ENCODE measurements around the gene SLC35F3. TPM values are rescaled to one million over a fixed set of nuclear protein-coding genes. Genes with fewer than 3 reads are reported as not detected.

SLC35F3 gene
- total RNA-seq, 1 experiment from 2014 or later, result 3.3 TPM

DNA sequence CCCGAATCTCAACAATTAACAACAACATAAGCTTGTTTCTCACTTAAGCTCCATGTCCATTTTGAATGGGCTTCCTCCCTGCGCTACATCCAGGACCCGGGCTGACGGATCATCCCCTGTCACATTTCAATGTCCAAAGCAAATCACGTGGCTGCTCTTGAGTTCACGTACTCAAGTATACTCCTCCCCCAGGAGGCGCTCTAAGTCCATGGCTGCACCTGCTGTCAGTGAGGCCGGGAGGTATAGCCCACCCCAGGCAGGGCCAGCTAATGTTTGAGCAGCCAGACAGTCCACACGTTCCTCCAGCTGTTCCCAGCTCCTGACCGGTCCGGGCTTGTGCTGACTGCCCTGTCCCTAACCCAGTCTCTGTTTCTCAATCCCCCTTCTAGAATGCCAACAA, 220.8 kb downstream of the SLC35F3 start:
- no TSS peak for BruUV-seq (replicated peaks)
- no peak overlapping the region for H3K27ac Mint-ChIP-seq (ENCODE audit: low read depth, unreplicated experiment)
- no peaks in the 10 kb centered on the region for H3K36me3 Mint-ChIP-seq (ENCODE audit: insufficient read depth, unreplicated experiment)
- peak; percentile 79 for DNase-seq (ENCODE audit: unreplicated experiment)
- intact Hi-C loops (cut with micrococcal nuclease), result loop anchor here (1.0 to 2.0 kb wide), 2 partner anchors 30 to 201 kb away; no protein-coding TSS in a partner anchor
- H3K4me1 Mint-ChIP-seq (ENCODE audit: insufficient read depth, unreplicated experiment), result no peaks in the 10 kb centered on the region
- CTCF ChIA-PET, result interaction anchor here (0.6 to 20.7 kb wide), 22 partner anchors 8 to 971 kb away, joined by 3 to 506 read pairs (median 4); no protein-coding TSS in a partner anchor
- TF ChIP-seq, protein P1, sequence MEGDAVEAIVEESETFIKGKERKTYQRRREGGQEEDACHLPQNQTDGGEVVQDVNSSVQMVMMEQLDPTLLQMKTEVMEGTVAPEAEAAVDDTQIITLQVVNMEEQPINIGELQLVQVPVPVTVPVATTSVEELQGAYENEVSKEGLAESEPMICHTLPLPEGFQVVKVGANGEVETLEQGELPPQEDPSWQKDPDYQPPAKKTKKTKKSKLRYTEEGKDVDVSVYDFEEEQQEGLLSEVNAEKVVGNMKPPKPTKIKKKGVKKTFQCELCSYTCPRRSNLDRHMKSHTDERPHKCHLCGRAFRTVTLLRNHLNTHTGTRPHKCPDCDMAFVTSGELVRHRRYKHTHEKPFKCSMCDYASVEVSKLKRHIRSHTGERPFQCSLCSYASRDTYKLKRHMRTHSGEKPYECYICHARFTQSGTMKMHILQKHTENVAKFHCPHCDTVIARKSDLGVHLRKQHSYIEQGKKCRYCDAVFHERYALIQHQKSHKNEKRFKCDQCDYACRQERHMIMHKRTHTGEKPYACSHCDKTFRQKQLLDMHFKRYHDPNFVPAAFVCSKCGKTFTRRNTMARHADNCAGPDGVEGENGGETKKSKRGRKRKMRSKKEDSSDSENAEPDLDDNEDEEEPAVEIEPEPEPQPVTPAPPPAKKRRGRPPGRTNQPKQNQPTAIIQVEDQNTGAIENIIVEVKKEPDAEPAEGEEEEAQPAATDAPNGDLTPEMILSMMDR (IDR thresholded peaks at IDR 0.05; ENCODE audit: unreplicated experiment), result peak; percentile 64
- no peaks in the 10 kb centered on the region for H3K27me3 Mint-ChIP-seq (ENCODE audit: insufficient read depth, unreplicated experiment)
- H3K9me3 Mint-ChIP-seq (ENCODE audit: unreplicated experiment), result no peaks in the 10 kb centered on the region
- POLR2A ChIA-PET, result interaction anchor here (1.0 to 1.6 kb wide), 4 partner anchors 8 to 248 kb away, joined by 4 to 6 read pairs (median 4); partner anchors contain the start of gene COA6
- H3K4me3 Mint-ChIP-seq (ENCODE audit: unreplicated experiment), result no peak overlapping the region

DNA sequence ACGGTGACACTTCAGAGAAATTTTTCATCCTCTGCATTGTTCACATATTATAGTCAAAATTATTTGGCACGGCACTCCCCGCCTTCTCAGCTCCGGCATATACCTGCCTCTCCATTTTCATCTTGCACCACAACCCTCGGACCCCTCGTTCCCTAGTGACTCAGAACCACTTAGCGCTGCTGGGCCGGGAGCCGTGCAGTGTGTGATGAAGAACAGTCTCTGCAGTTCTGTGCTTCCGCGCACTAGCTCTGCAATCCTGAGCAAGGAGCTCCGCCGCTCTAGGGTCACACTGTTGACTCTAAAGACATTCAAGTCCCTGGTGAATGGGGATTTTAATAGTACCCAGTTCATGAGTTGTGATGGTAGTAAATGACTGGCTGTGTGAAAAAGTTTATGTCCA, 221.2 kb downstream of the SLC35F3 start:
- H3K27me3 Mint-ChIP-seq (ENCODE audit: insufficient read depth, unreplicated experiment), result no peaks in the 10 kb centered on the region
- TF ChIP-seq, protein P1 (IDR thresholded peaks at IDR 0.05; ENCODE audit: unreplicated experiment), result no peak
- H3K9me3 Mint-ChIP-seq (ENCODE audit: unreplicated experiment), result no peaks in the 10 kb centered on the region
- H3K27ac Mint-ChIP-seq (ENCODE audit: low read depth, unreplicated experiment), result no peak overlapping the region
- ChIA-PET CTCF (interaction anchor here (0.6 to 20.7 kb wide), 19 partner anchors 10 to 764 kb away, joined by 3 to 506 read pairs (median 5); no protein-coding TSS in a partner anchor), POLR2A (interaction anchor here (0.6 to 1.3 kb wide), 5 partner anchors 11 to 248 kb away, joined by 3 to 5 read pairs (median 3); partner anchors contain the start of gene COA6)
- no peak for DNase-seq (ENCODE audit: unreplicated experiment)
- no peaks in the 10 kb centered on the region for H3K4me1 Mint-ChIP-seq (ENCODE audit: insufficient read depth, unreplicated experiment)
- no peaks in the 10 kb centered on the region for H3K36me3 Mint-ChIP-seq (ENCODE audit: insufficient read depth, unreplicated experiment)
- no TSS peak for BruUV-seq (replicated peaks)
- intact Hi-C loops (cut with micrococcal nuclease), result loop anchor here (1.0 to 2.0 kb wide), 2 partner anchors 29 to 201 kb away; no protein-coding TSS in a partner anchor
- no peak overlapping the region for H3K4me3 Mint-ChIP-seq (ENCODE audit: unreplicated experiment)

GRCh38 chr1:234127026-234127671, 222.7 kb downstream of the SLC35F3 start:
- CTCF ChIA-PET, result interaction anchor here (0.5 to 20.7 kb wide), 12 partner anchors 12 to 734 kb away, joined by 3 to 506 read pairs (median 5); no protein-coding TSS in a partner anchor

DNA sequence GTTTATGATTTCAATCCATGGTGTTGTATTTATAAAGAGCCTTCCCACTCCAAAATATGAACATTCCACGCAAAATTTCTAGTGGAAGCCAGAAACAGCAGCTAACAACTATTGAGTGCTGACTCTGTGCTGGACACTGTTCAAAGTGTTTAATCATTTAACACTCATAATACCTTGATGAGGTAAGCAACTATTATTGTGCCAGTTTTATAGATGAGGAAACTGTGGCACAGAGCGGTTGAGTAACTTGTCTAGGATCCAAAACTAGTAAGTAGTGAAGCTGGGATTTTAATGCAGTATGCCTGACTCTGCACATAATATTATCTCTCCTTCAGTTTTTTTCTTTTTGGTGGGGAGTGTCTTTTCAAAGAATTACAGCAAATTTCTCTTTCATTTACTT, 228.3 kb downstream of the SLC35F3 start:
- H3K9me3 Mint-ChIP-seq (ENCODE audit: unreplicated experiment), result no peaks in the 10 kb centered on the region
- H3K4me3 Mint-ChIP-seq (ENCODE audit: unreplicated experiment), result no peak overlapping the region
- no peaks in the 10 kb centered on the region for H3K36me3 Mint-ChIP-seq (ENCODE audit: insufficient read depth, unreplicated experiment)
- H3K4me1 Mint-ChIP-seq (ENCODE audit: insufficient read depth, unreplicated experiment), result peaks cover 15% of the 10 kb centered on the region
- BruUV-seq (replicated peaks), result no TSS peak
- ChIA-PET POLR2A (interaction anchor here (0.7 to 3.5 kb wide), 16 partner anchors 8 to 620 kb away, joined by 3 to 29 read pairs (median 3); partner anchors contain the start of gene COA6), CTCF (interaction anchor here (0.6 to 1.9 kb wide), 16 partner anchors 8 to 824 kb away, joined by 3 to 17 read pairs (median 4); no protein-coding TSS in a partner anchor)
- peak; percentile 86 for DNase-seq (ENCODE audit: unreplicated experiment)
- intact Hi-C loops (cut with micrococcal nuclease), result no loop called here
- no peaks in the 10 kb centered on the region for H3K27me3 Mint-ChIP-seq (ENCODE audit: insufficient read depth, unreplicated experiment)
- TF ChIP-seq, protein P1 (IDR thresholded peaks at IDR 0.05; ENCODE audit: unreplicated experiment), result no peak
- H3K27ac Mint-ChIP-seq (ENCODE audit: low read depth, unreplicated experiment), result no peak overlapping the region

More at GRCh38 chr1:234127026-234127671, 222.7 kb downstream of the SLC35F3 start:
- H3K4me3 Mint-ChIP-seq (ENCODE audit: unreplicated experiment), result no peak overlapping the region
- no peaks in the 10 kb centered on the region for H3K36me3 Mint-ChIP-seq (ENCODE audit: insufficient read depth, unreplicated experiment)
- H3K27me3 Mint-ChIP-seq (ENCODE audit: insufficient read depth, unreplicated experiment), result no peaks in the 10 kb centered on the region
- H3K27ac Mint-ChIP-seq (ENCODE audit: low read depth, unreplicated experiment), result no peak overlapping the region
- H3K4me1 Mint-ChIP-seq (ENCODE audit: insufficient read depth, unreplicated experiment), result peaks cover 8% of the 10 kb centered on the region
- TF ChIP-seq, protein P1 (IDR thresholded peaks at IDR 0.05; ENCODE audit: unreplicated experiment), result no peak
- DNase-seq (ENCODE audit: unreplicated experiment), result no peak
- intact Hi-C loops (cut with micrococcal nuclease), result no loop called here
- no TSS peak for BruUV-seq (replicated peaks)
- no peaks in the 10 kb centered on the region for H3K9me3 Mint-ChIP-seq (ENCODE audit: unreplicated experiment)
- POLR2A ChIA-PET, result interaction anchor here (0.7 to 2.0 kb wide), 3 partner anchors 10 to 429 kb away, joined by 3 to 6 read pairs (median 3); partner anchors contain the start of gene COA6
